22Rv1 (cell line): ENCODE measurements around the gene FBL.
A peak's percentile ranks its signal among the peaks of the same experiment; 100 is the strongest.
"Not testable (repeated sequence)": the region's sequence is repeated elsewhere in the genome, so short reads cannot be mapped to it uniquely, and the experiment has no call there.

ENCODE experiments used
- H3K27ac ChIP-seq: fragments of 450-650 bp; 2 replicates; pipeline ENCODE4 v1.5.1; 2017
- CTCF ChIP-seq: fragments of 450-650 bp; IDR thresholded peaks from 2 replicates; pipeline ENCODE4 v1.5.1; 2017; ENCODE audit warnings: mild to moderate bottlenecking
- ZFX ChIP-seq: fragments of 450-650 bp; IDR thresholded peaks from 2 replicates; pipeline ENCODE4 v1.6.1; 2017; ENCODE audit warnings: antibody characterized with exemption, borderline replicate concordance

FBL gene

DNA sequence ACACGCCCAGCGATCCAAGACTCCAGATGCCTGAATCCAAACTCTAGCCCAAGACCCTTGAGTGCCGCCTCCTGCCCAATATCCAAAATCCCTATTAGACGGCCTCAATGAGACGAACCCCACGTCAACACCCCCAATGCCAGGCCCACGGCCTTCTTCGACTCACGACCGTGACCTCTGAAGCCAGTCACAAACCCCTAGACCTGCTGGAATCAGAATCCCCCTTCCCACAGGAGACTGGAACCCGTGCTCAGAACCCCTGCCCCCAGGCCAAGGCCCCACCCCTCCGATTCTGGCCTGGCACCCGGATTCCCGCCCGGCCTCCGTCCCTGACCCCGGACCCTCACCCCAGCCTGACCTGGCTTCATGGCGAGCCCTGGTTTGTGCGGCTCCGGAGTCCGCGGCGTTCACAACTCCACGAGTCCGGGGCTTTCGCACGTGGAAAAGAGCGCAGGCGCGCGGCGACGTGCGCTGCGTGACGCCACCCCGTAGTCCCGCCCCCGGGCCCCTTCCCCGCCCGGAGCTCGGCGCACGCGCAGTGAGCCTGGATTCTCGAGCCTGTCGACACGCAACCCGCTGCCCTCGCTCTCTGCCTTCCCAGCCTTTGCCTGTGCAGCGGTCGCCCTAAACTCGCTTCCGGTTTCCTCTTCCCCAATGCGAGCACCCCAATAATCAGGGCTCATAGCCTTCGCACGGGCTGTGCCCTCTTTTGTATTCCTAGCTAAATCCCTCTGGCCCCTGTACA, at the start of gene FBL:
Gene FBL (minus strand): TSS at position 447 of the 745 bp plus-strand sequence. CDS start 79 bp downstream, at position 368.
- TF ChIP-seq ZFX (no peak), CTCF (no peak; the same call in 1 of the 2 replicates)
- H3K27ac ChIP-seq, result peak within 1 kb of the TSS; percentile 73

DNA sequence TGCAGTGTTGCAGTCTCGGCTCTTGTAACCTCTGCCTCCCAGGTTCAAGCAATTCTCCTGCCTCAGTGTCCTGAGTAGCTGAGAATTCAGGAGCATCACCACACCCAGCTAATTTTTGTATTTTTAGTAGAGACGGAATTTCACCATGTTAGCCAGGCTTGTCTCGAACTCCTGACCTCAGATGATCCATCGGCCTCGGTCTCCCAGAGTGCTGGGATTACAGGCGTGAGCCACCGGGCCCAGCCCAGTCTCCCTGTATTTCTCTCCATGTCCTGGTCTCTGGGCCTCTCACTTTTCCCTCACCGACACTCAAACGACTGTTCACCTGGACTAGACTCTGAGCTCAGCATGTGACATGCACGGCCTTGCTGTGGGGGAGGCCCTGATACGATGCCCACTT, 48.9 kb upstream of the FBL start:
- H3K27ac ChIP-seq, result not testable (repeated sequence)

DNA sequence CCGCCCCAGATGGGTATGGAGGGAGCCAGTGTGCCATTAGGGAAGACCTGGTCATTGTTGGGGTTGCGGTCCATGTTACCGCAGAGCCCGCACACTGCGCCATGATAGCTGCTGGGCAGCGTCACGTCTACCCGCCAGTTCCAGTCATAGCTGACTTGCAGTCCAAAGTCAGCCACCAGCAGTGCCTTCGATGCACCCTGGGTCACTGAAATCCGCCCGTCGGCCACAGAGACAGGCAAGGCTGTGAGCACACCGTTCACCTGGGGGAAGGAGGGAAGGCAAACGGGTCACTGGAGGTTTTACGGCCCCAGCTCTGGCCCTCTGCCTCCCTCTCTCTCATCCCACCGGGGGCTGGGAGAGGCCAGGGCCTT, 48.0 kb upstream of the FBL start:
- H3K27ac ChIP-seq, result not testable (repeated sequence)

DNA sequence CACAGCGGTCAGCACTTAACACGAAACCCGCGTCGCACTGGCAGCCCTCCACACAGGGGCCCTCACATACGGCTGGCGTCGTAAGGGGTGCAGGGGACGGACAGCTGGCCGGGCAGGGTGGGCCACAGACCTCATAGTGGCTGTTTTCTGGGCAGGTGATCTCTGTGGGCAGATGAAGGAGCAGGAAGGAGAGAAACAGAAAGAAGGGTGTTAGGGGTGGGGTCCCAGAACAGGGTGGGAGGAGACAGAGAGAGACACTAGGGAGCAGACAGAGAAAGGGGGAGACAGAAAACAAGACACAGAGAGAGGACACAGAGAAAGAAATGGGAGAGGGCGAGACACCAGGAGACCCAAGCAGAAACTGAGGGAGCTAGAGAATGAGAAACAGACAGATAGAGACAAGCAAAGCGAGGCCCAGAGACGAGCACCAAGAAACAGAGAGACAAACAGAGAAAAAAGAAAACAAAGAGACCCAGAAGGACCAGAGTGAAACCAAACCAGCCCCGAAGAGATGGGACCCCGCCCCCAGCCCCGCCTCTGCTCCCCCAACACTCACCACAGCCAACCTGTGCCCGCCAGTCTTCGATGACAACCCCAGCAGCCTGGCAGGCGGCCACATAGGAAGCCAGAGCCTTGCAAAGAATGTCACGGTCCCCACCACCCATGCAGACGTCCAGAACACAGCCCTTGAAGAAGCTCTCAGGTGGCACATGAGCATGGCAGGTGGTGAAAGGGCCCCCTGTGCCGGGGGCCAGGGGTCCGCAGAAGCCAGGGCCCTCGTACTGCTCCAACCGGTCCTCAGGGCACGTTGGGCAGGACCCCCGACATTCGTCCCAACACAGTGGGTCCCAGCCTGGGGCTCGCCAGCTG, 47.4 kb upstream of the FBL start:
- H3K27ac ChIP-seq, result not testable (repeated sequence)

- not testable (repeated sequence) for H3K27ac ChIP-seq
These were observed 46.3 kb upstream of the FBL start for GRCh38 chr19:39892506-39892902.

- H3K27ac ChIP-seq, result not testable (repeated sequence)
These were observed 45.7 kb upstream of the FBL start for GRCh38 chr19:39891660-39892505.

- no peak overlapping the region for H3K27ac ChIP-seq
- TF ChIP-seq ZFX, result no peak
- no peak for TF ChIP-seq CTCF
These were observed 44.8 kb upstream of the FBL start for GRCh38 chr19:39890755-39891551.

- not testable (repeated sequence) for H3K27ac ChIP-seq
These were observed 43.9 kb upstream of the FBL start for GRCh38 chr19:39889872-39890754.

- H3K27ac ChIP-seq, result not testable (repeated sequence)
These were observed 41.3 kb upstream of the FBL start for GRCh38 chr19:39887456-39887951.

DNA sequence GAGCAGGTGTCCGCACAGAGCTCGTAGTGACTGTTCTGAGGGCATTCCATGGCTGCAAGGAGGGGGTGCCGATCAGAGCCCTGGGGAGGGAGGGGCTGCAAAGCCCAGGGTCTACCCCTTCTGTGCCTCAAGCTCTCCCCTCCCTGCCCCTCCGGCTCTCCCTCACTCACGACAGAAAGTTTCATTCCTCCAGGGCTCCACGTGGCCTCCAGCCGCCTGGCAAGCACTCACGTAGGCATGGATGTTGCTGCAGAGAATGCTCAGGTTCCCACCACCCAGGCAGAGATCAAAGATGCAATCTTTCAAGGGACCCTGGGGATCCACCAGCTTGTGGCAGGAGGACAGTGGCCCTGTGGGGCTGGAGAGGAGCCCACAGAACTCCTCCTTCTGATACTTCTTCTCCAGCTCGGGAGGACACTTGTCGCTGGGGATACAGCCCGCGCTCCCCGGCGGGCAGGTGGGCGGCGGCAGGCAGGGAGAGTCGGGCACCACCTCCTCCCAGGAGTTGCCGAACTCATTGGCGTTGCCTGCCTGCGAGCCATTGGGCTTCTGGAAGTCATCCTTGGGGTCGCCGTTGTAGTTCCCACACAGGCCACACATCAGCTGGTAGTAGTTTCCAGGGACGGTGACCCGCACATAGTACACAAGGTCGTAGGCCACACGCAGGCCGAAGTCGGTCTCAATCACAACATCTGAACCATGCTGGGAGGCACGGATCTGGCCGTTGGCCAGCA, 39.8 kb upstream of the FBL start:
- not testable (repeated sequence) for H3K27ac ChIP-seq

GRCh38 chr19:39884721-39885120, 38.5 kb upstream of the FBL start:
- H3K27ac ChIP-seq, result not testable (repeated sequence)

- not testable (repeated sequence) for H3K27ac ChIP-seq
These were observed 36.5 kb upstream of the FBL start for GRCh38 chr19:39882645-39883044.

GRCh38 chr19:39881495-39882110, 35.4 kb upstream of the FBL start:
- H3K27ac ChIP-seq, result not testable (repeated sequence)

DNA sequence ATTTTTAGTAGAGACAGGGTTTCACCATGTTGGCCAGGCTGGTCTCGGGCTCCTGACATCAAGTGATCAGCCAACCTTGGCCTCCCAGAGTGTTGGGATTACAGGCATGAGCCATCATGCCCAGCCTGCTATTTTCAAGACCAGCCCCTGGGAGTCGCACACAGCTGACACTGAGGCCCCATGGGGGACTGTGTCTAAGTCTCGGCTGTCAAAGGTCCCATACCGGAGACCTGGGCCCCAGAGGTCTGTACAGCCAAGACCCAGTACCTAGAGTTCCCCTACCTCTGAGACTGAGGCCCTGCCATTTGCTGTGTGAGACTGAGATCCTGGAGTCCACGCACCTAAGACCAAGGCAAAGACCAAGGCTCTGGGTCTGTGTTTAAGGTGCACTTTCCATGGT, 34.1 kb upstream of the FBL start:
- H3K27ac ChIP-seq, result not testable (repeated sequence)

- H3K27ac ChIP-seq, result not testable (repeated sequence)
These were observed 33.6 kb upstream of the FBL start for GRCh38 chr19:39879796-39880195.
